GM18505 (cell line): ENCODE measurements around the gene NEURL1.
"Not testable (repeated sequence)": the region's sequence is repeated elsewhere in the genome, so short reads cannot be mapped to it uniquely, and the experiment has no call there.

Experiments
- ATAC-seq: cut with Tn5 transposase; IDR thresholded peaks from one replicate; pipeline ENCODE4 v1.9.1; 2021; ENCODE audit not compliant: unreplicated experiment
- POLR2A ChIP-seq: IDR thresholded peaks from 4 replicates; pipeline ENCODE4 v1.6.1; 2011; ENCODE audit warnings: borderline replicate concordance; ENCODE audit not compliant: insufficient read depth, insufficient read length; ENCODE audit errors: extremely low read depth

NEURL1 gene

GRCh38 chr10:103491729-103492364 is 1.7 kb upstream of the NEURL1 start:
- no peak for ATAC-seq
- TF ChIP-seq POLR2A: no peak

GRCh38 chr10:103492655-103493261 is 747 bp upstream of the NEURL1 start:
- no peak for ATAC-seq
- TF ChIP-seq POLR2A: no peak

- TF ChIP-seq POLR2A: no peak
- no peak for ATAC-seq
Observed at GRCh38 chr10:103493916-103494877, 692 bp downstream of the NEURL1 start.

DNA sequence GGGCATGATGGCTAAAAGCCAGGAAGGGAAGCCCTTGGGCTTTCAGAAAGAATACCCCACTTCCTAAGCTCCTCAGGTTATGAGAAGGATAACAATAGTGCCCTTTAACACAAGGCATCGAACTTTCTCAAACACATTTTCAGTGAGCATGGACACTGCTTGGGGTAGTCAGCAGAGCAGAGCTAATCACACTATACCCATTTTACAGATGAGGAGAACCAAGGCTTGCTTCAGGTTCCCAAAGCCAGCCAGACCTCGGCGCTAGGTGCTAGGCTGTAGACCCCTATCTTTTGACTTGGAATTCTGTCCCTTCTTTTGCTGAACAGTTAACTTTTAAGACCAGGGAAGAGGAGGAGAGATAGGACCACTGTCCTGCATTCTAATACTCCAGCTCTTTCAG is 1.8 kb downstream of the NEURL1 start:
- no peak for TF ChIP-seq POLR2A
- ATAC-seq: no peak

DNA sequence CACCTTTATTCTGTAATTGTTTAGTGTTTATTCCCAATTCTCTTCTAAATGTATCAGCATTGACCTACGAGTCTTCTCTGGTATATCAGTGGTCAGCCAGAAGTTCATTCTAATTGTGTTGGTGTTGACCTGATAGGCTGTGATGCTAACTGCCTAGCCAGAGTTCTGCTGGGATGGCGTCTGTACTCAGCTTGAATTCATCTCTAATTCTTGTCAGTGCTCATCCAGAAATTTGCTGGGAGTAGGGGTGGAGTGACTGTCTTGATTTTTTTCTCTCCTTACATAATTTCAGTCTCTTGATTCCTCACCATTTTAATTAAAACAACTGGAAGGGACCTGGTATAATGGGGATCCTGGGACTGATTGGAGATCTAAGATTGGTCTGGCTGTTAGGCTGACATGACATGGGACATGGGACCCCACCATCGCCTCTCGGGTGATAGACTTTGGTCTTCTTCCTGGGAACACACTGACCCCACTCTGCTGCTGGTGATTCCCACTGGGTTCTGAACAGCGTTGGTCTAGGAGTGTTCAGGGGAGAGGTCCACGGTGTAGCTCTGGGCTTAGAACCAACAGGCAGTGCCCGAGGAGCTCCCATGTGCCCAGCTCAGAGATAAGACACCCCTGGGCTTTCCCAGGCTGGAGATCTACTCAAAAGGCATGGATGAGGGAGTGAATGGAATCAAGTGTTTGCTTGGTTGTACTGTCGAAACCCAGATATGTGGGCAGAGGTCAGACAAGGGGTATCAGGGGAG is 3.8 kb downstream of the NEURL1 start:
- ATAC-seq: no peak
- TF ChIP-seq POLR2A: no peak

- TF ChIP-seq POLR2A: no peak
- ATAC-seq: no peak
Observed at GRCh38 chr10:103498936-103499638, 5.6 kb downstream of the NEURL1 start.

GRCh38 chr10:103499881-103500280 is 6.4 kb downstream of the NEURL1 start:
- no peak for TF ChIP-seq POLR2A
- no peak for ATAC-seq

DNA sequence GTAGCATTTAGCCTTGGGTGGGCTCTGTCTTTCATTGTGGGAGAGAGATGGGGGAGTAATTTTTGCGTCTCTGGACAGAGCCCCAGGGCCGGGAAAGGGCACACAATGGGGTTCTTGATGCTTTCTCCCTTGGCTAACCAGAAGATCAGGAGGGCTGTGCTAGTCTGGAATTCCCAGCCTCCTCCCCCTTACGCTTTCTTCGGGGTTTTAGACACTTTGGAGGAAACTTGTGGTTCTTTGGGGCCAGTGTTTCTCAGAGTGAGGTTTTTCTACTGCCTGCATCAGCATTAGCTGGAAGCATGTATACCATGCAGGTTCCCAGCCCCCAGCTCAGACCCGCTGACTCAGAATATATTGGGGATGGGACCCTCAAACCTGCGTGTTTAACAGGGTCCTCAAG is 7.0 kb downstream of the NEURL1 start:
- ATAC-seq: no peak
- no peak for TF ChIP-seq POLR2A

- no peak for TF ChIP-seq POLR2A
- no peak for ATAC-seq
Observed at GRCh38 chr10:103501186-103501585, 7.7 kb downstream of the NEURL1 start.

DNA sequence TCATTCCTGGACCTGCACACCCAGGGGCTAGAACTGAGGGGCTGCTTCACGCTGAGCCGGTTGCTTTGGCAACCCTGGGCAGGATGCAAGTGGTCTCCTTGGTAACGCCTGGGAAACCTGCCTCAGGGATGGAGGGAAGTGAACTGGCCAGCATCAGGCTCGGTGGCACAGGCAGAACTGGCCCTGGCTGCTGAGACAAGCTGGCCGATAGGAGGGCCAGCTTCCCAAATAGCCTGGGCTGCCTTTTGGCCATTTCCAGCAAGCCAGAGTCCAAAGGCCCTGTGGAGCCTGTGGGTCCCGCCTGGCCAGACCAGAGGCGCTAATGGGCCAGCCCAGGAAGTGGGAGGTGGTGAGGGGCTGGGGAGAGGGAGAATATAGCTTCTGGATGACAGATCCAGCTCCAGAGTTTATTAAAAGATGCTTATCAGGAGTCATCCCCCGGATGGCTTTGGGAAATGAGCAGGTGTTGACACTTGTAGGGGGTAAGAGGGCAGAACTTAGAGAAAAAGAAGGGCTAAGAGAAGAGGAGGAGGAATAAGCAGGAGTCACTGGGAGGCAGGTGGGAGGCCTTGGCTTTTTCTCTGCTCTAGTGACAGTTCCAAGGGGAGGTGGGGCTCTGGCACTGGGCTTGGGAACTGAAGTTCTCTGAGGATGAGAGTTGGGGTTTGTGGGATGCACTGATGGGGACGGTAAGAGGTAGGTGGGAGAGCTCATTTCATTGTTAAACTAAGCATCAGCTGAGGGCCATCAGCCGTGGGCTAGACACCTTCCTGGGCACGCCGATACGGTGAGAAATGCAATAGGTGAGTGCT is 9.6 kb downstream of the NEURL1 start:
- no peak for ATAC-seq
- no peak for TF ChIP-seq POLR2A

DNA sequence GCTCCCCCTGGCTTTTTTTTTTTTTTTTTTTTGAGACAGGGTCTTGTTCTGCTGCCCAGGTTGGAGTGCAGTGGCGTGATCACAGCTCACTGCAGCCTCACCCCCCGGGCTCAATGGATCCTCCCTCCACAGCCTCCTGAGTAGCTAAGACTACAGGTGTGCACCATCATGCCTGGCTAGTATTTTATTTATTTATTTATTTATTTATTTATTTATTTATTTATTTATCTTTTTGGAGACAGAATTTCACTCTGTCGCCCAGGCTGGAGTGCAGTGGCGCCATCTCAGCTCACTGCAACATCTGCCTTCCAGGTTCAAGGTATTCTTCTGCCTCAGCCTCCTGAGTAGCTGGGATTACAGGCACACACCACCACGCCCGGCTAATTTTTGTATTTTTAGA is 10.3 kb downstream of the NEURL1 start:
- not testable (repeated sequence) for ATAC-seq
